AG09319 (cell line): ENCODE measurements around the gene PTGES3.
"Not testable (repeated sequence)": the region's sequence is repeated elsewhere in the genome, so short reads cannot be mapped to it uniquely, and the experiment has no call there.

Experiments used
- DNase-seq: peaks from one replicate; pipeline ENCODE4 v3.0.0-alpha.2; 2010; ENCODE audit warnings: low read depth; ENCODE audit errors: extremely low read depth
- CTCF ChIP-seq: IDR thresholded peaks from 2 replicates; pipeline ENCODE4 v1.5.1; 2011; ENCODE audit warnings: low read depth, mild to moderate bottlenecking, inconsistent platforms, low read length, moderate library complexity

Gene PTGES3

GRCh38 chr12:56668197-56668457 is 20.0 kb downstream of the PTGES3 start:
- TF ChIP-seq CTCF = no peak
- DNase-seq = no peak

- no peak for DNase-seq
- TF ChIP-seq CTCF = no peak
These were observed 26.0 kb downstream of the PTGES3 start for GRCh38 chr12:56661979-56662638.

GRCh38 chr12:56661560-56661959 is 26.5 kb downstream of the PTGES3 start:
- no peak for DNase-seq
- TF ChIP-seq CTCF = no peak

- TF ChIP-seq CTCF = no peak
- DNase-seq = no peak
These were observed 29.2 kb downstream of the PTGES3 start for GRCh38 chr12:56658921-56659320.

GRCh38 chr12:56657416-56658379 is 30.4 kb downstream of the PTGES3 start:
- DNase-seq = no peak
- TF ChIP-seq CTCF = no peak

GRCh38 chr12:56653781-56654180 is 34.3 kb downstream of the PTGES3 start:
- DNase-seq = not testable (repeated sequence)

GRCh38 chr12:56648023-56648422 is 40.1 kb downstream of the PTGES3 start:
- DNase-seq = not testable (repeated sequence)

GRCh38 chr12:56645717-56646446 is 42.2 kb downstream of the PTGES3 start, which contains the start of gene ATP5F1B:
Gene ATP5F1B (minus strand): TSS chr12:56645984. CDS start chr12:56645963, 21 bp downstream.
- peak; percentile 100 for DNase-seq
- no peak for TF ChIP-seq CTCF
